DND-41 (cell line): ENCODE measurements around the gene CFAP97D2.

Experiments
- ATAC-seq: fragments of 200-7000 bp; cut with Tn5 transposase; 3 replicates; pipeline ENCODE4 v1.9.1; 2021; ENCODE audit warnings: low read depth; ENCODE audit not compliant: insufficient read depth
- DNase-seq: peaks from one replicate; pipeline ENCODE4 v3.0.0-alpha.2; 2020
- H2AFZ ChIP-seq: 2 replicates; pipeline ENCODE4 v1.6.0; 2012; ENCODE audit warnings: low read depth, low read length
- H3K27ac ChIP-seq: 2 replicates; pipeline ENCODE4 v1.5.1; 2012; ENCODE audit warnings: low read length, inconsistent platforms
- H3K27me3 ChIP-seq: fragments of 200-600 bp; sonication (generic); 2 replicates; pipeline ENCODE4 v1.6.0; 2012; ENCODE audit warnings: low read length, mild to moderate bottlenecking, inconsistent platforms; ENCODE audit not compliant: insufficient read depth, poor library complexity
- H3K36me3 ChIP-seq: 2 replicates; pipeline ENCODE4 v1.5.1; 2012; ENCODE audit warnings: low read length, inconsistent platforms; ENCODE audit not compliant: insufficient read depth
- H3K4me1 ChIP-seq: 2 replicates; pipeline ENCODE4 v1.5.1; 2012; ENCODE audit warnings: mild to moderate bottlenecking, low read length; ENCODE audit not compliant: insufficient read depth
- H3K4me2 ChIP-seq: 2 replicates; pipeline ENCODE4 v1.6.0; 2012; ENCODE audit warnings: mild to moderate bottlenecking, moderate library complexity, low read length, inconsistent platforms; ENCODE audit not compliant: insufficient read depth
- H3K4me3 ChIP-seq, 2 experiments: fragments of 200-600 bp in 1 of 2; shearing (Covaris generic) in 1 of 2; 2 replicates each; pipeline ENCODE4 v1.5.1; 2012 to 2016; ENCODE audit warnings: inconsistent platforms in 2 of 2, low read length in 2 of 2, mild to moderate bottlenecking in 2 of 2, low read depth in 1 of 2, moderate library complexity in 1 of 2
- H3K79me2 ChIP-seq: 2 replicates; pipeline ENCODE4 v1.6.0; 2012; ENCODE audit warnings: low read length, inconsistent platforms; ENCODE audit not compliant: insufficient read depth
- H3K9ac ChIP-seq: 2 replicates; pipeline ENCODE4 v1.6.0; 2012; ENCODE audit warnings: low read depth, mild to moderate bottlenecking, inconsistent platforms, low read length, moderate library complexity
- H3K9me3 ChIP-seq: 2 replicates; pipeline ENCODE4 v1.5.1; 2012; ENCODE audit warnings: low read length, moderate library complexity, mild to moderate bottlenecking, inconsistent platforms; ENCODE audit not compliant: insufficient read depth, severe bottlenecking
- H4K20me1 ChIP-seq: 2 replicates; pipeline ENCODE4 v1.6.0; 2012; ENCODE audit warnings: low read length; ENCODE audit not compliant: insufficient read depth
- CTCF ChIP-seq: IDR thresholded peaks from 2 replicates; pipeline ENCODE4 v1.5.1; 2012; ENCODE audit warnings: borderline replicate concordance, low read length, moderate library complexity, mild to moderate bottlenecking; ENCODE audit not compliant: poor library complexity, severe bottlenecking; ENCODE audit errors: extremely low read depth
- EZH2 ChIP-seq: IDR thresholded peaks from 3 replicates; pipeline ENCODE4 v1.6.1; 2012; ENCODE audit warnings: borderline replicate concordance, low read depth, mild to moderate bottlenecking, moderate library complexity, low read length, inconsistent platforms; ENCODE audit not compliant: severe bottlenecking

Gene CFAP97D2

DNA sequence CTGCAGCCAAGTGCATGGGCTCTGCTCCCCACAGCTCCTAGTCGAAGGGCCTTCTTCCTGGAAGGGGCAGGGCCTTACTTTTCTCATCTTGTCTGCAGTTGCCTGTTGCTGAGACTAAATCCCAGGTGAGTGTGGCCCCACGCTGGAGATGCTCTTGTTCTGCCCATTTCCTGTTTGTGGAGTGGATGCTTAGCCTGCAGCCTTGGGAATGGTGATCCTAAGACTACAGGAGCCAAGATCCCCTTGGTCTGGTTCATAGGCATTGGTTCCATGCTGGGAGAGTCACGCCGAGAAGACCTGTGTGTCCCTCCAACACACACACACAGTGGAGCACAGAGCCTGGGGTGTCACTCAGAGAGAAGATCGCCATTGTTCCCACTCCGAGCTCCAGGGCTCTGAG lies 23.5 kb downstream of the CFAP97D2 start:
- ATAC-seq (no peak), DNase-seq (no peak)
- no peaks in the 10 kb centered on the region for H3K36me3 ChIP-seq
- H3K9me3 ChIP-seq: peaks cover 8% of the 10 kb centered on the region
- H3K9ac ChIP-seq: 0 out of 2 replicates have a peak overlapping the region, but pooled peaks have one; percentile 10
- no peaks in the 10 kb centered on the region for H3K27me3 ChIP-seq
- H3K27ac ChIP-seq: peak overlapping the region; percentile 58
- no peak overlapping the region for H3K4me3 ChIP-seq
- H4K20me1 ChIP-seq: no peaks in the 10 kb centered on the region
- peak overlapping the region; percentile 36; the same call in 1 of the 2 replicates for H2AFZ ChIP-seq
- H3K79me2 ChIP-seq: no peaks in the 10 kb centered on the region
- peaks cover 31% of the 10 kb centered on the region for H3K4me1 ChIP-seq
- H3K4me2 ChIP-seq: no peak overlapping the region
- no peak for TF ChIP-seq CTCF
- no peak for TF ChIP-seq EZH2

DNA sequence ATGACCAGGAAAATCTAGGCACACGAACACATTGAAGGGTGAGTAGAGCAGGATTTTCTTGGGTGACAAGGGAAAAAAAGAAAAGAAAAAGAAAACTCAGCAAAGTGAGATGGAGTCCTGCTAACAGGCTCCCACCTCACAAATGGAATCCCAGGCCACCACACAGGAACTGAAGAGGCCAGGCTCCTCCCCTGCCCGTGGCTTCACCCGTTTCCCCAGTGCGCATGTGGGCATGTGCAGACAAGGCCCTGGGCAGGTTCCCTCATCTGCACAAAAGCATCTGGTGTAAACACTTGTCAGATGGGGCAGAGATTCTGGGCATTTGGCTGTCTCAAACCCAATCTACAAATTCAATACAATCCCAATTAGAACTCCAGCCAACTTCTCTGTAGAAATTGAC lies 24.5 kb downstream of the CFAP97D2 start:
- TF ChIP-seq EZH2: no peak
- no peak for TF ChIP-seq CTCF
- DNase-seq: peak; percentile 76
- H3K79me2 ChIP-seq: no peaks in the 10 kb centered on the region
- H3K9me3 ChIP-seq: peaks cover 8% of the 10 kb centered on the region
- no peak overlapping the region for H3K4me3 ChIP-seq
- H4K20me1 ChIP-seq: no peaks in the 10 kb centered on the region
- H3K36me3 ChIP-seq: no peaks in the 10 kb centered on the region
- H3K4me1 ChIP-seq: peaks cover 31% of the 10 kb centered on the region
- peak overlapping the region; percentile 60 for H2AFZ ChIP-seq
- peak overlapping the region; percentile 34; the same call in 1 of the 2 replicates for H3K4me2 ChIP-seq
- ATAC-seq: peak; percentile 97
- no peak overlapping the region for H3K9ac ChIP-seq
- peak overlapping the region; percentile 74 for H3K27ac ChIP-seq
- no peaks in the 10 kb centered on the region for H3K27me3 ChIP-seq

GRCh38 chr13:114204894-114205293 lies 25.8 kb downstream of the CFAP97D2 start:
- TF ChIP-seq EZH2: no peak
- TF ChIP-seq CTCF: no peak
- Histone ChIP-seq H3K4me2 (no peak overlapping the region), H3K9ac (no peak overlapping the region), H4K20me1 (no peaks in the 10 kb centered on the region), H3K9me3 (peaks cover 8% of the 10 kb centered on the region), H2AFZ (no peak overlapping the region), H3K27ac (no peak overlapping the region), H3K27me3 (no peaks in the 10 kb centered on the region), H3K4me3 (no peak overlapping the region), H3K4me1 (peaks cover 31% of the 10 kb centered on the region), H3K79me2 (no peaks in the 10 kb centered on the region), H3K36me3 (no peaks in the 10 kb centered on the region)
- DNase-seq (no peak), ATAC-seq (no peak)

- H4K20me1 ChIP-seq: no peaks in the 10 kb centered on the region
- H3K36me3 ChIP-seq: no peaks in the 10 kb centered on the region
- no peaks in the 10 kb centered on the region for H3K27me3 ChIP-seq
- H3K4me2 ChIP-seq: no peak overlapping the region
- no peaks in the 10 kb centered on the region for H3K79me2 ChIP-seq
- H3K9me3 ChIP-seq: peaks cover 8% of the 10 kb centered on the region
- ATAC-seq (no peak), DNase-seq (no peak)
- no peak overlapping the region for H3K27ac ChIP-seq
- no peak overlapping the region for H3K9ac ChIP-seq
- no peak overlapping the region for H3K4me3 ChIP-seq
- no peak for TF ChIP-seq EZH2
- TF ChIP-seq CTCF: no peak
- H2AFZ ChIP-seq: no peak overlapping the region
- peaks cover 12% of the 10 kb centered on the region for H3K4me1 ChIP-seq
Measured at GRCh38 chr13:114208134-114208533, 29.1 kb downstream of the CFAP97D2 start.
